Measurements from ENCODE around the gene ARHGAP10. TPM values are rescaled to one million over a fixed set of nuclear protein-coding genes. Genes with fewer than 3 reads are reported as not detected.

Gene ARHGAP10
- total RNA-seq, 4 donors from 2014 or later, result 153 to 404 (median 215) TPM

- H3K4me3 ChIP-seq, result no peak overlapping the region
- no peaks in the 10 kb centered on the region for H3K9me3 ChIP-seq
- H3K4me1 ChIP-seq, result peaks cover 0 to 7% (median 4%) of the 10 kb centered on the region in 3 donors
- H3K27me3 ChIP-seq, result no peaks in the 10 kb centered on the region
- no peaks in the 10 kb centered on the region for H3K36me3 ChIP-seq
- WGBS, 2 donors (ENCODE audit: low coverage in 1 of 2), result 37 to 49% methylated on average over 3 of the region's 4 CpGs
- no peak overlapping the region for H3K27ac ChIP-seq
- TF ChIP-seq POLR2A (IDR thresholded peaks at IDR 0.05) (no peak), POLR2AphosphoS5 (IDR thresholded peaks at IDR 0.05) (no peak), EP300 (IDR thresholded peaks at IDR 0.05) (no peak), CTCF (IDR thresholded peaks at IDR 0.05) (no peak)
- no peak for ATAC-seq
Measured at GRCh38 chr4:147689067-147689466, 42.8 kb upstream of the ARHGAP10 start.

GRCh38 chr4:147691820-147692219 is 40.1 kb upstream of the ARHGAP10 start:
- TF ChIP-seq POLR2AphosphoS5 (IDR thresholded peaks at IDR 0.05), result no peak
- no peak for TF ChIP-seq POLR2A (IDR thresholded peaks at IDR 0.05)
- no peak for TF ChIP-seq CTCF (IDR thresholded peaks at IDR 0.05)
- no peak for TF ChIP-seq EP300 (IDR thresholded peaks at IDR 0.05)
- Histone ChIP-seq H3K4me1 (no peaks in the 10 kb centered on the region), H3K36me3 (no peaks in the 10 kb centered on the region), H3K27me3 (no peaks in the 10 kb centered on the region), H3K9me3 (no peaks in the 10 kb centered on the region), H3K4me3 (no peak overlapping the region), H3K27ac (no peak overlapping the region)
- no peak for ATAC-seq
- WGBS, 2 donors (ENCODE audit: low coverage in 1 of 2), result 71 to 86% methylated on average over 1 to 2 of the region's 2 CpGs

- ATAC-seq, result no peak
- TF ChIP-seq POLR2A (IDR thresholded peaks at IDR 0.05), result no peak
- TF ChIP-seq CTCF (IDR thresholded peaks at IDR 0.05), result no peak
- TF ChIP-seq POLR2AphosphoS5 (IDR thresholded peaks at IDR 0.05), result no peak
- TF ChIP-seq EP300 (IDR thresholded peaks at IDR 0.05), result no peak
- H3K27ac ChIP-seq, result no peak overlapping the region
- no peak overlapping the region for H3K4me3 ChIP-seq
- no peaks in the 10 kb centered on the region for H3K4me1 ChIP-seq
- WGBS, 2 donors (ENCODE audit: low coverage in 1 of 2), result 94 to 96% methylated on average over 2 to 3 of the region's 3 CpGs
- H3K36me3 ChIP-seq, result no peaks in the 10 kb centered on the region
- H3K9me3 ChIP-seq, result no peaks in the 10 kb centered on the region
- H3K27me3 ChIP-seq, result no peaks in the 10 kb centered on the region
Measured at GRCh38 chr4:147693218-147693617, 38.7 kb upstream of the ARHGAP10 start.

- 60 to 78% methylated on average over 1 of the region's 1 CpG for WGBS, 2 donors (ENCODE audit: low coverage in 1 of 2)
- H3K27me3 ChIP-seq, result no peaks in the 10 kb centered on the region
- H3K36me3 ChIP-seq, result no peaks in the 10 kb centered on the region
- no peak overlapping the region for H3K4me3 ChIP-seq
- TF ChIP-seq EP300 (IDR thresholded peaks at IDR 0.05) (no peak), POLR2A (IDR thresholded peaks at IDR 0.05) (no peak), POLR2AphosphoS5 (IDR thresholded peaks at IDR 0.05) (no peak), CTCF (IDR thresholded peaks at IDR 0.05) (no peak)
- no peaks in the 10 kb centered on the region for H3K4me1 ChIP-seq
- ATAC-seq, result no peak
- no peak overlapping the region for H3K27ac ChIP-seq
- peaks cover 0 to 4% (median 0%) of the 10 kb centered on the region in 3 donors for H3K9me3 ChIP-seq
Measured at GRCh38 chr4:147696866-147697265, 35.0 kb upstream of the ARHGAP10 start.

- 58 to 71% methylated on average over 1 of the region's 1 CpG for WGBS, 2 donors (ENCODE audit: low coverage in 1 of 2)
- H3K27me3 ChIP-seq, result no peaks in the 10 kb centered on the region
- H3K9me3 ChIP-seq, result peaks cover 0 to 4% (median 0%) of the 10 kb centered on the region in 3 donors
- ATAC-seq, result no peak
- no peak for TF ChIP-seq EP300 (IDR thresholded peaks at IDR 0.05)
- no peak for TF ChIP-seq POLR2AphosphoS5 (IDR thresholded peaks at IDR 0.05)
- no peak for TF ChIP-seq POLR2A (IDR thresholded peaks at IDR 0.05)
- no peak for TF ChIP-seq CTCF (IDR thresholded peaks at IDR 0.05)
- no peak overlapping the region for H3K27ac ChIP-seq
- no peaks in the 10 kb centered on the region for H3K36me3 ChIP-seq
- no peak overlapping the region for H3K4me3 ChIP-seq
- peaks cover 0 to 9% (median 0%) of the 10 kb centered on the region in 3 donors for H3K4me1 ChIP-seq
Measured at GRCh38 chr4:147704846-147705245, 27.0 kb upstream of the ARHGAP10 start.

Data from gastroesophageal sphincter (tissue), 4 donors.